GM23338 (cell line): ENCODE measurements around the gene CRYBG2. TPM values are rescaled to one million over a fixed set of nuclear protein-coding genes. Genes with fewer than 3 reads are reported as not detected.

Source experiments
- ATAC-seq: fragments of 200-7000 bp; cut with Tn5 transposase; 3 replicates; pipeline ENCODE4 v1.9.1; 2020
- DNase-seq: peaks from one replicate; pipeline ENCODE4 v3.0.0-alpha.2; 2015; ENCODE audit warnings: low spot score
- H2AFZ ChIP-seq: fragments of 200-600 bp; sonication (generic); 2 replicates; pipeline ENCODE4 v1.8.0; 2016; ENCODE audit warnings: antibody characterized with exemption, mild to moderate bottlenecking, moderate library complexity
- H3F3A ChIP-seq: fragments of 200-600 bp; sonication (generic); replicated peaks from 2 replicates; pipeline ENCODE4 v1.8.0; 2017; ENCODE audit warnings: antibody characterized with exemption, mixed run types, low read depth
- H3K27ac ChIP-seq: fragments of 200-600 bp; sonication (generic); 2 replicates; pipeline ENCODE4 v1.6.1; 2016; ENCODE audit warnings: low read depth
- H3K27me3 ChIP-seq: fragments of 200-600 bp; sonication (generic); 2 replicates; pipeline ENCODE4 v1.8.0; 2016; ENCODE audit warnings: mild to moderate bottlenecking, mixed run types, moderate library complexity; ENCODE audit not compliant: insufficient read depth
- H3K36me3 ChIP-seq: fragments of 200-600 bp; sonication (generic); 2 replicates; pipeline ENCODE4 v1.8.0; 2016; ENCODE audit warnings: mild to moderate bottlenecking; ENCODE audit not compliant: insufficient read depth
- H3K4me1 ChIP-seq: fragments of 200-600 bp; sonication (generic); 2 replicates; pipeline ENCODE4 v1.8.0; 2016; ENCODE audit warnings: mild to moderate bottlenecking, moderate library complexity; ENCODE audit not compliant: insufficient read depth
- H3K4me2 ChIP-seq: fragments of 200-600 bp; sonication (generic); 2 replicates; pipeline ENCODE4 v1.7.1; 2017; ENCODE audit warnings: mixed run types
- H3K4me3 ChIP-seq: fragments of 200-600 bp; sonication (generic); 2 replicates; pipeline ENCODE4 v1.6.1; 2016; ENCODE audit warnings: mixed run types
- H3K79me2 ChIP-seq: fragments of 200-600 bp; sonication (generic); replicated peaks from 2 replicates; pipeline ENCODE4 v1.8.0; 2017; ENCODE audit warnings: mild to moderate bottlenecking; ENCODE audit not compliant: insufficient read depth
- H3K9me2 ChIP-seq: fragments of 200-600 bp; sonication (generic); 2 replicates; pipeline ENCODE4 v1.8.0; 2017; ENCODE audit not compliant: insufficient read depth
- H4K20me1 ChIP-seq: fragments of 200-600 bp; sonication (generic); replicated peaks from 2 replicates; pipeline ENCODE4 v1.8.0; 2017; ENCODE audit warnings: mild to moderate bottlenecking; ENCODE audit not compliant: insufficient read depth
- H3K27ac Mint-ChIP-seq: 2 replicates; pipeline ENCODE4 v1.8.0; 2020; ENCODE audit warnings: inconsistent platforms, mild to moderate bottlenecking, moderate library complexity, mixed read lengths
- H3K27me3 Mint-ChIP-seq: 3 replicates; pipeline ENCODE4 v1.8.0; 2022; ENCODE audit warnings: low read depth, mild to moderate bottlenecking, moderate library complexity, mixed read lengths, inconsistent platforms; ENCODE audit not compliant: insufficient read depth, poor library complexity
- H3K36me3 Mint-ChIP-seq: 3 replicates; pipeline ENCODE4 v1.8.0; 2021; ENCODE audit warnings: low read depth, mild to moderate bottlenecking, inconsistent platforms, moderate library complexity, mixed read lengths
- H3K4me1 Mint-ChIP-seq: 3 replicates; pipeline ENCODE4 v1.8.0; 2020; ENCODE audit warnings: mild to moderate bottlenecking, inconsistent platforms, mixed read lengths
- H3K4me3 Mint-ChIP-seq: 3 replicates; pipeline ENCODE4 v1.8.0; 2021; ENCODE audit warnings: moderate library complexity, mild to moderate bottlenecking, inconsistent platforms, mixed read lengths
- H3K9me3 Mint-ChIP-seq: 3 replicates; pipeline ENCODE4 v1.8.0; 2020; ENCODE audit warnings: moderate library complexity, mild to moderate bottlenecking, inconsistent platforms, mixed read lengths
- CREB1 ChIP-seq: fragments of 250-450 bp; sonication (Bioruptor Pico); IDR thresholded peaks from 2 replicates; pipeline ENCODE4 v1.5.0; 2020; ENCODE audit warnings: low read depth, mild to moderate bottlenecking, moderate library complexity
- EZH2 ChIP-seq: fragments of 200-600 bp; sonication (generic); IDR thresholded peaks from one replicate; pipeline ENCODE4 v1.8.0; 2017; ENCODE audit warnings: antibody characterized with exemption, mild to moderate bottlenecking, low read depth; ENCODE audit not compliant: unreplicated experiment
- EZH2phosphoT487 ChIP-seq: fragments of 200-600 bp; sonication (generic); IDR thresholded peaks from one replicate; pipeline ENCODE4 v1.8.1; 2018; ENCODE audit warnings: antibody characterized with exemption; ENCODE audit not compliant: unreplicated experiment
- POLR2AphosphoS5 ChIP-seq: IDR thresholded peaks from 2 replicates; pipeline ENCODE4 v1.6.1; 2016; ENCODE audit warnings: antibody characterized with exemption, low read depth
- ZNF114 ChIP-seq: fragments of 250-450 bp; sonication (Bioruptor Pico); IDR thresholded peaks from 2 replicates; pipeline ENCODE4 v1.5.0; 2020; ENCODE audit warnings: mild to moderate bottlenecking, moderate library complexity
- ZNF462 ChIP-seq: fragments of 250-450 bp; sonication (Bioruptor Pico); IDR thresholded peaks from 2 replicates; pipeline ENCODE4 v1.5.0; 2020; ENCODE audit warnings: mild to moderate bottlenecking, moderate library complexity
- polyA plus RNA-seq: library from polyadenylated mRNA; unstranded; fragments of >200 nt; fragmentation: Nextera tagmentation; extraction: Ambion mirVana; gene quantifications from 2 replicates; pipeline ENCODE4 v1.2.1, GENCODE V29; 2016
- total RNA-seq: library from RNA; depleted of rRNA; stranded (reverse); fragments of >200 nt; shearing (Covaris generic); gene quantifications from 2 replicates; pipeline ENCODE4 v1.2.3, GENCODE V29; 2014

Gene CRYBG2
- total and polyA plus RNA-seq, 2 experiments from 2014 or later, result 17.6 to 18.4 TPM

DNA sequence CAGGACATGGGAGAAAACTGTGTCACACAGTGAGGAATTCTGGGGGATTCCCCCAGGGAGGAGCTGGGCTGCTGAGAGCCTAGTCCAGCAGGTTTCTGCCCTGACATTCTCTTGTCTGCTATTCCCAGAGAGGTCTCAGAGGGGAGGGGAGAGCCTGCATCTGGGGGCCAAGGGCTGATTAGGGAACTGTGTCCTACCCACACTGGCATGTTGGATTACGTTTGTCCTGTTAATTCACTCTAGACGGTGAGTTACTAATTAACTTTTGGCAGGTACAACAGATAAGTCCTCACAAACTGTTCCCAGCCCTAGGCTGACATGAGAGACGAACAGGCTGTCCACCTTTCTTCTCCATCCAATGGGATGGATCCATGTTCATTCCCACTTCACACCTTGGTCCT lies 76.7 kb downstream of the CRYBG2 start (continued):
- TF ChIP-seq ZNF462 (CRISPR knock-in tag) (no peak), CREB1 (no peak), ZNF114 (no peak), POLR2AphosphoS5 (no peak)

DNA sequence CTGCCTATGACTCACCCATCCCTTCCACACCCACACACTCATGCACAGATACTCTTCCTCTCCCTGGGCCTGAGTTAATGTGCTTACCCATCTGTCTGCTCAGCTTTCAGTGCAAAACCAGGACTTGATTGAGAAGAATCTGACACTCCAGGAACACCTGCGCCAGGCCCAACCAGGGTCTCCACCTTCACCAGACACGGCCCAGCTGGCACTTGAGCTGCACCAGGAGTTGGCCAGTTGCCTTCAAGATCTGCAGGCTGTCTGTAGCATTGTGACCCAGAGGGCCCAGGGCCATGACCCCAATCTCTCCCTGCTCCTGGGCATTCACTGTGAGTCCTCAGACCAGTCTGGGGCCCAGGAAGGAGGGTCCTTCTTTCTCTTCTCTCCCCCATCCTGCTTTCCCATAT lies 77.5 kb downstream of the CRYBG2 start:
- TF ChIP-seq EZH2phosphoT487 (no peak), EZH2 (no peak), ZNF462 (CRISPR knock-in tag) (no peak)
- no peaks in the 10 kb centered on the region for H3K9me2 ChIP-seq
- no peak overlapping the region for H3K4me2 ChIP-seq
- ATAC-seq (no peak), DNase-seq (no peak)
- peaks cover 31% of the 10 kb centered on the region for H3K36me3 ChIP-seq
- no peaks in the 10 kb centered on the region for H3K79me2 ChIP-seq
- H3K4me1 Mint-ChIP-seq, result peaks cover 33% of the 10 kb centered on the region
- H3K27me3 Mint-ChIP-seq, result peaks cover 13% of the 10 kb centered on the region
- H3K9me3 Mint-ChIP-seq, result no peaks in the 10 kb centered on the region; the same call in 2 of the 3 replicates
- no peaks in the 10 kb centered on the region for H3K27me3 ChIP-seq
- H3F3A ChIP-seq, result peaks cover 28% of the 10 kb centered on the region
- no peaks in the 10 kb centered on the region; the same call in 1 of the 2 replicates for H4K20me1 ChIP-seq
- H3K36me3 Mint-ChIP-seq, result peaks cover 70% of the 10 kb centered on the region
- no peak overlapping the region for H3K4me3 ChIP-seq
- H3K27ac Mint-ChIP-seq, result no peak overlapping the region
- peaks cover 6% of the 10 kb centered on the region for H3K4me1 ChIP-seq
- no peak overlapping the region for H2AFZ ChIP-seq
- no peak overlapping the region for H3K4me3 Mint-ChIP-seq
- no peak overlapping the region for H3K27ac ChIP-seq
